ENCODE results near the gene MDM4.

The MDM4 gene

DNA sequence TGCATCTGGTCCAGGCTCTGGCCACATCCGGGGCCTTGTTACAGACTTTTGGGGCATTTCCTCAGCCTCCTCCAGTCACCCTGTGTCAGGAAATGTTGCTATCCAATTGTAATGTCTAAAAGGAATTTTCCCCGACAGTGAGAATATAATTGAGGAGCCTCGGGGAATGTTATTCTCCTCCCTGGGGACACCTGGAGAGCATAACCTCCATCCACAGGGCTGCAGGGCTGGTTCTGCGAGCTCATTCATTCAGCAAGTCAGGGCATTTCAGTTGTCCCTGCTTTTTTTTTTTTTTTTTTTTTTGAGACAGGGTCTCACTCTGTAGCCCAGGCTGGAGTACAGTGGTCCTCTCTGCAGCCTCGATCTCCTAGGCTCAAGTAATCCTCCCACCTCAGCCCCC, 72.6 kb downstream of the MDM4 start:
- Histone ChIP-seq H2AFZ (ENCODE audit: low read depth, low read length) (no peak overlapping the region), H3K4me1 (ENCODE audit: insufficient read depth, low read length) (peaks cover 3% of the 10 kb centered on the region), H3K27me3 (ENCODE audit: insufficient read depth, low read length) (no peaks in the 10 kb centered on the region), H3K36me3 (ENCODE audit: insufficient read depth, low read length) (no peaks in the 10 kb centered on the region), H3K9me3 (ENCODE audit: low read length) (no peaks in the 10 kb centered on the region), H3K4me3 (ENCODE audit: low read length) (no peak overlapping the region)

DNA sequence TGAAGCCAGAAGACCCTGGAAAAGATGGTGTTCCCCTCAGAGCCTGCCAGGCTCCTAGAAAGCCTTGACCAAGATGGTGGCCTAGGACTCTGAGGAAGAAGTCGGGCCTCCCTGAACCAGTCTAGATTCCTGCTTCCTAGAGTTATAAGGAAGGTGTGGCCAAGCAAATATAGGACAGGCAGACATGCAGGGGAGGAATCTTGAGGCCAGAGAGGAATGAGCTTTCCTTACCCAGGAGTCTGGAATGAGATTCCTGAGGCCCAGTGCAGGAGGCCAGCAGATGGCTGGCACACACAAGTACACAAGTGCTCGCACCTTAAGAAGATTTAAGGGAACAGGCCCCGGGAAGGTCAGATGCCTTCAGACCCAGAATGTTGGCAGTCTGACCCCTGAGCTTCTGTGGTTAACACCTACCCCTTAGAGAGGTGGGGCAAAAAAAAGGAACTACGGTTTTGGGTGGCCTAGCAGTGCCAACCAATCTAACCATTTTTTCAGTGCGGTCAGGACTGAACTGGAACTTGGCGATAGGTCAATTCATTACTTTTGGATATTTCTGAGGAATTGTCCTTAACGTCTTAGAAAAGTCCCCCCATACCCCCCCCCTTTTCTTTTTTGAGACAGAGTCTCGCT, 73.3 kb downstream of the MDM4 start:
- Histone ChIP-seq H2AFZ (ENCODE audit: low read depth, low read length) (no peak overlapping the region), H3K4me3 (ENCODE audit: low read length) (no peak overlapping the region), H3K9me3 (ENCODE audit: low read length) (no peaks in the 10 kb centered on the region), H3K4me1 (ENCODE audit: insufficient read depth, low read length) (peaks cover 3% of the 10 kb centered on the region), H3K36me3 (ENCODE audit: insufficient read depth, low read length) (no peaks in the 10 kb centered on the region), H3K27me3 (ENCODE audit: insufficient read depth, low read length) (no peaks in the 10 kb centered on the region)

DNA sequence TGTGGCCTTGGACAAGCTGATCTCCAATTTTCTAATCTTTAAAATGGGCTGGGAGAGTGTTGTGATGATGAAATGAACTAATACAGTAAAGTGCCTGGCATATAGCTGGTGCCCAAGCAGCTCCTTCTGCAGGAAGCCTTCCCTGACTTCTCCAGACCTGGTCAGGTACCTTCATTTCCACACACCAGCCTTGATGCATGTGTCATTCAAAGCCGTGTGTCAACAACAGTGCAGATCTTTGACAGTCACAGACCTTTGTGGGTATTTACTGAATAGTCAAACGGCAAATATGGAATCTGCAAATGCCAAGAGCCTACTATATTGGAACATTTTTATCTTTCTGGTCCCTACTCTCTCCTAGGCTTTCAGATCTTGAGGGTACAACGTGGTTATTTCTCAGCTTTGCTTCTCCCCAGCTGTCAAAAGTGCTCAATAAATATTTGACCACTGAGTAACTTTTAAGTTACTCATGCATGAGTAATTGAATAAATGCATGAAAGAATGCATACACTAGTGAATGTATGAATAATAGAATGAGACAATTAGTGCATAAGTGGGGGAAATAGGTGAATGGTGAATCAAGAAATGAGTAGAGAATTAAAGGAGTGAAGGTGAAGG, 75.4 kb downstream of the MDM4 start:
- H2AFZ ChIP-seq (ENCODE audit: low read depth, low read length) = no peak overlapping the region
- no peaks in the 10 kb centered on the region for H3K27me3 ChIP-seq (ENCODE audit: insufficient read depth, low read length)
- H3K36me3 ChIP-seq (ENCODE audit: insufficient read depth, low read length) = no peaks in the 10 kb centered on the region
- peaks cover 3% of the 10 kb centered on the region for H3K4me1 ChIP-seq (ENCODE audit: insufficient read depth, low read length)
- no peak overlapping the region for H3K4me3 ChIP-seq (ENCODE audit: low read length)
- no peaks in the 10 kb centered on the region for H3K9me3 ChIP-seq (ENCODE audit: low read length)

DNA sequence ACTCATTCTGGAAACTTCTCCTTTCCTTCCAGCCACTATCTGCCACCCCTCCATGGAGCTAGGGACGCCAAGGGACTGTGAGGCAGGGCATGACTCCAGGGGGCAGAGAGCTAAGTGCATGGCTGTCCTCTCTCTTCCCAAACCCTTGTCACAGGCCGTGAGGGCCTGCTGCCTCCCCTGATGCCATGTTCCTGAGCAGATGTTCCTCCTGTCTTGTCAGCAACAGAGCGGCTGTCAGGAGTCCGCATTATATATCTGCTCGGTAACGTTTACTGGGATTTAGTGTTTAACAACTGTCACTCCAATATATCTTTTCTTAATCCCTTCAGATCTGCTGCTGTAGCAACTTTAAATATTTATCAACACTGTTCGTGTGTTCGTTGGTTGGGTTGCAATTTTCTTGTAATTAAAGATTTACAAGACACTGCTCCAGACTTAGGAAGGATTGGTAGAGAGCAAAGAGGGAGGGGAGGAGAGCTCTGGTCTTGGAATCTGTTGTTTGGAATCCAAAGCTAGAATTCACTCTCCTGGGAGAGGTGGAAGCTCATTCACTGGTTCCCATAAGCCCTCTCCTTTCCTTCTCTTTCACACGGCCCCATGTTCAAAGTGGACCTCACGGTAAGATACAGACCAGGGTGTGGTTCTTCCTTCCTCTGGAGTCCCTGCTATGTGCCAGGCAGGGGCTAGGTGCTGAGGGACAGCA, 76.2 kb downstream of the MDM4 start:
- Histone ChIP-seq H3K36me3 (ENCODE audit: insufficient read depth, low read length) (no peaks in the 10 kb centered on the region), H2AFZ (ENCODE audit: low read depth, low read length) (no peak overlapping the region), H3K27me3 (ENCODE audit: insufficient read depth, low read length) (no peaks in the 10 kb centered on the region), H3K4me3 (ENCODE audit: low read length) (no peak overlapping the region), H3K9me3 (ENCODE audit: low read length) (no peaks in the 10 kb centered on the region), H3K4me1 (ENCODE audit: insufficient read depth, low read length) (peaks cover 3% of the 10 kb centered on the region)

DNA sequence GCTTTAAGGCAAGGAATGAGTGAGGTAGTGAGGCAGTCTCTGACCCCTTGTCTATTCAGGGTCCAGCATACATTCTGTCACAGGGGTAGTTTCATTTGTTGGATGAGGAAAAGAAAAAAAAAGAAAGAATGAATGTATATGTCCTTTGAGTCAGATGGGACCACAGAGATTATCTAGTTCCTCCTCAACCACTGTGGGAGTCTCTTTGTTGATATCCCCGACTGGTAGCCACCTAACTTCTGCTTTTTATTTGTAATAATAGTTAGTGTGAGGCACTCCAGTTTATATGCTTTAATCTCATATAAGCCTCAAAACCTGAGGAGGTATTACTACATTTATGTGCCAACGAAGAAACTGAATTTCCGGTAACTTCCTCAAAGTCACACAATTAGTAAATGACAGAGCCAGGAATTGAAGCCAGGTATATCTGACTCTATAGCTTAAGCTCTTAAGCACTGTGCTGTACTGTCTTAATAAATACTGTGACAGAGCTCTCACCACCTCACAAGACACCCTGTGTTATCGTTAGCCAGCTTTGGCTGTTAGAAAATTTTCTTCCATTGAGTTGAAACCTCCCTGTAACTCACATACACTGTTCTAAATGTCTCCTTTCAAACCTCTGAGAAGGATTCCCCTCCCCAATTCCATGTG, 82.2 kb downstream of the MDM4 start:
- peaks cover 2% of the 10 kb centered on the region for H3K27me3 ChIP-seq (ENCODE audit: insufficient read depth, low read length)
- no peaks in the 10 kb centered on the region for H3K9me3 ChIP-seq (ENCODE audit: low read length)
- no peaks in the 10 kb centered on the region for H3K36me3 ChIP-seq (ENCODE audit: insufficient read depth, low read length)
- no peak overlapping the region for H2AFZ ChIP-seq (ENCODE audit: low read depth, low read length)
- no peak overlapping the region for H3K4me3 ChIP-seq (ENCODE audit: low read length)
- H3K4me1 ChIP-seq (ENCODE audit: insufficient read depth, low read length) = no peaks in the 10 kb centered on the region

DNA sequence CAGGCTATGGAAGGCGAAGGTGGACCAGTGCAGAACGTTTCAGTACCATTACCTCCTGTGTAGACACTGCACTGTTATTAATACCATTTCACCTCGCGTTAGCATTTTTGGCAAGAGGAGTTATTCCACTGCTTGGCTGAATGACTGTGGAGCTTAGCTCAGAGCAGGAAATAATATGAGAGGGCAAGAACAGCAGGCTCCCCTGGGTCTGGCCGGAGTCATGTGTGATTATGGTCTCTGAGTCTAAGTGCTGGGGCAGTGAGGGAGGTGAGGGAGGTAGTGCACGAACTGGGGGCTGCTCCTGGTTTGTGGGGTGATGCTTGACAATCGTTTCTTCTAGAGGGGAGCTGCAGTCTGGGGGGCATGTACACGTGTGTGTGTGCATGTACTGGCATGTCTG, 82.9 kb downstream of the MDM4 start:
- Histone ChIP-seq H3K4me3 (ENCODE audit: low read length) (no peak overlapping the region), H3K4me1 (ENCODE audit: insufficient read depth, low read length) (no peaks in the 10 kb centered on the region), H3K9me3 (ENCODE audit: low read length) (no peaks in the 10 kb centered on the region), H3K36me3 (ENCODE audit: insufficient read depth, low read length) (no peaks in the 10 kb centered on the region), H2AFZ (ENCODE audit: low read depth, low read length) (no peak overlapping the region), H3K27me3 (ENCODE audit: insufficient read depth, low read length) (peaks cover 2% of the 10 kb centered on the region)

DNA sequence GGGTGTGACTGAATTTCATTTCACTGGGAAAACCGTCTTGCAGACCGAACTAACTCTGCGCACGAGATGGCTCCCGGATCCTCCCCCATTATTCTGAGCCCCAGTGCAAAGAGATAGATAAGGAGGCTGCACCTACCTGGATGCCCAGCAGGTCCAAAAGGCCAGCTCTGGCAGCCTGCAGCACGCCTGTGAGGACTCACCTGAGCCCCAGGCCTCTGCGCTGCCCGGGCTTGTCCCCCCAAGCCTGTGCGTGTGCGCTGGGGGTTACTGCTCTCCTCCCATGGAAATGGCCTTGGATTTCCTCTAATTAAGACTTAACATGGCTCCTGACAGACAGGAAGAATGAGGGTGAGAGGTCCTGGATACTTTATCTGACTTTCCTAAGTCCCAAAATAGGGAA, 83.4 kb downstream of the MDM4 start:
- Histone ChIP-seq H3K36me3 (ENCODE audit: insufficient read depth, low read length) (no peaks in the 10 kb centered on the region), H3K4me1 (ENCODE audit: insufficient read depth, low read length) (no peaks in the 10 kb centered on the region), H2AFZ (ENCODE audit: low read depth, low read length) (no peak overlapping the region), H3K27me3 (ENCODE audit: insufficient read depth, low read length) (peaks cover 2% of the 10 kb centered on the region), H3K4me3 (ENCODE audit: low read length) (no peak overlapping the region), H3K9me3 (ENCODE audit: low read length) (no peaks in the 10 kb centered on the region)

DNA sequence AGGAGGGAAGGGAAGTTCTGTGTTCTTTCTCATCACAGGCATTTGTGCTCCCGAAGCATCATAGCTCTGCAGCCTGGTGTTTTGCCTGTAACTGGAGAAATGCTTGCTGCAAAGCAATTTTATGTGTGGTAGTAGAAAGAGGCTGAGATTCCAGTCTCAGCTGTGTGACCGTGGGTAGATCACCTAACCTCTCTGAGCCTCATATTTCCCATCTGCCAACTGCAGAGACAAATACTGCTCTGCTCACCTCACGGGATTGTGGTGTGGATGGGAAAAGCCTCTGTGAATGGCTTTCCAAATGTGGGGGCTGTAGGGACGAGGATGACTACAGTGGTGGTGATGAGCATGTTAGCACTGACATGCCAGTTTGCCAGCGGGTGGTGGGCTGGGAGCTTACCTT, 84.0 kb downstream of the MDM4 start:
- Histone ChIP-seq H3K36me3 (ENCODE audit: insufficient read depth, low read length) (no peaks in the 10 kb centered on the region), H3K4me3 (ENCODE audit: low read length) (no peak overlapping the region), H2AFZ (ENCODE audit: low read depth, low read length) (no peak overlapping the region), H3K9me3 (ENCODE audit: low read length) (no peaks in the 10 kb centered on the region), H3K27me3 (ENCODE audit: insufficient read depth, low read length) (peaks cover 2% of the 10 kb centered on the region), H3K4me1 (ENCODE audit: insufficient read depth, low read length) (no peaks in the 10 kb centered on the region)

DNA sequence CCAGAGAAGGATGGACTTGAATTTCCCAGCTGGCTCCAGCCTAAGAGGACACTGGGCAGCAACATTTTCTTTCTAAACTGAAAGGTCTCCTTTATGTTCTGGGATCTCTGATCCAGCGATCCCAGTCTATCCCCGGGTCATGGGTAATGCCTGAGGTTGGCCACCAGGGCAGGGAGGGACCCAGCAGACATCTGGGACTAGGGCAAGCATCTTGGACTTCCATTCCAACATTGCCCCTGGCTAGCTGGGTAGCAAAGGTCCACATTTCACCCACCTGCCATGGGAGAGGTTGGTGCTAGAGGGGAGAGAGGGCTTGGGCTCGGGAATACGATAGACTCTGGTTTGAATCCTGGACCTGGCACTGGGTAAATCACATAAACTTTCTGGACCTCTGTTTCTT, 84.8 kb downstream of the MDM4 start:
- Histone ChIP-seq H3K9me3 (ENCODE audit: low read length) (no peaks in the 10 kb centered on the region), H2AFZ (ENCODE audit: low read depth, low read length) (no peak overlapping the region), H3K4me1 (ENCODE audit: insufficient read depth, low read length) (no peaks in the 10 kb centered on the region), H3K27me3 (ENCODE audit: insufficient read depth, low read length) (peaks cover 2% of the 10 kb centered on the region), H3K36me3 (ENCODE audit: insufficient read depth, low read length) (no peaks in the 10 kb centered on the region), H3K4me3 (ENCODE audit: low read length) (no peak overlapping the region)

DNA sequence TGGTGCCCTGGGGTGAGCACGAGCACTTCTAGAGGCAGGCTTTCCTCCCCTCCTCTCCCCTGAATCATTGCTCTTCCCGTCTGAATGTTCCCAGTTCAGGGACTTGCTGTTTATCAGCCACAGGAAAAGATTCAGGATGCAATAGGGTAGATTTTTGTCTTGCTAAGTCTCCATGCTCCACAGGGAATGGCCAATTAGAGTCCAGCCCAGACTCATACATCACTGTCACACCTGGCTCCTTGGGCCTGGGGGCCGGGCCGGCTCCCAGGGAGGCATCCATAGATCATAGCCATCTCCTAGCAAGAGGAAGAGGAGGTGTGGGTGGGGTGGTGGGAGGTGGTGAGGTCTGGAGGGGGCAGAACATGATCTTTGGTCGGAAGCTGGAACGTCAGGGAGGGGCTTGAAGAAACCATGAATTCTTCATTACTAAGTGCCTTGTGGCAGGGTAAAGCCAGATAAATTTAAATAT, 85.9 kb downstream of the MDM4 start:
- Histone ChIP-seq H3K4me1 (ENCODE audit: insufficient read depth, low read length) (no peaks in the 10 kb centered on the region), H3K27me3 (ENCODE audit: insufficient read depth, low read length) (peaks cover 2% of the 10 kb centered on the region), H3K36me3 (ENCODE audit: insufficient read depth, low read length) (no peaks in the 10 kb centered on the region), H3K4me3 (ENCODE audit: low read length) (no peak overlapping the region), H2AFZ (ENCODE audit: low read depth, low read length) (no peak overlapping the region), H3K9me3 (ENCODE audit: low read length) (no peaks in the 10 kb centered on the region)

DNA sequence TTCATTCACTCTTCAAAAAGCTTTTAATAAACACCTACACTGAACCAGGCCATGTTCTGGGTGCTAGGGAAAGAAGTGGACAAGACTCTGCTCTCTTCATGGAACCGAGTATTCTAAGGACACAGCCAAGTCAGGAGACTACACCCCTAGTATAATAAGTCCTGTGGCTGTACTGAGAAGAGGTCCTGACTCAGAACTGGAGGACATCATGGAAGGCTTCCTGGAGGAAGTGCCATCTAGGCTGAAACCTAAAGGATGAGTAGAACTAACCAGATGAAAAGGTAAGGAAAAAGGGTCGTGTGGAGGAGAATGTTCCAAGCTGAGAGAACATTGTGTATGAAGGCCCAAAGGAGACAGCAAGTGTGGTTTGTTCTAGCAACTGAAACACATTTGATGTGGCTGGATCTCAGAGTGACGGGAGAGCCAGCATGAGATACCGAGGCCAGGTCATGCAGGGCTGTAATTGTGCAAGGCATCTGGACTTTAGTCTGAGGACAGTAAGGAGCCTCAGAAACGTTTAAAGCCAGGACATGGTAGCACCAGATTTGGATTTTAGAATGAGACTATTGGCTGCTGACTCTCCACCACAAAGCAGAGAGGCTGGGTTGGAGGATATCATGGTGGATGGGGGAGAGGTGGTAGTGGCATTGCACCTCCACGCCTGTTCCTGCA, 86.8 kb downstream of the MDM4 start:
- Histone ChIP-seq H3K4me1 (ENCODE audit: insufficient read depth, low read length) (no peaks in the 10 kb centered on the region), H2AFZ (ENCODE audit: low read depth, low read length) (no peak overlapping the region), H3K27me3 (ENCODE audit: insufficient read depth, low read length) (peaks cover 2% of the 10 kb centered on the region), H3K36me3 (ENCODE audit: insufficient read depth, low read length) (no peaks in the 10 kb centered on the region), H3K9me3 (ENCODE audit: low read length) (no peaks in the 10 kb centered on the region), H3K4me3 (ENCODE audit: low read length) (no peak overlapping the region)

DNA sequence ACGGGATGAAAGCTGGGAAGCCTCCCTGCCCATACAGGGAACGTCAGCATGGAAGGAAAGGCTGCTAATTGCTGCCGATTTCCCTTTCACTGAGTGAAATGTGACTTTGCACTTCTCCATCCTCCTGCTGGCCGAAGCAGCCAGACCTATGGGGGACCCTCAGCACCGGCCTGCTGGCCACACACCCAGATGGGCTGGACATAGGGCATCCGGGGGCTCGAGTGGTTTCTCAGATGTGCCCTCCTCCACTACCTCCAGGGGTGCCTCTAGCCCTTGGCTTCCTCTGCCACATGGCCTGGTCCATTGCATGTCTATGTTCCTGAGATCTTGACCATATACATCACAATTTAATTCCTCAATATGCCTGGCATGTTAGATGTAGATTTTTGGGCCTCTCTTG, 89.6 kb downstream of the MDM4 start:
- Histone ChIP-seq H3K9me3 (ENCODE audit: low read length) (no peaks in the 10 kb centered on the region), H3K27me3 (ENCODE audit: insufficient read depth, low read length) (peaks cover 2% of the 10 kb centered on the region), H3K4me3 (ENCODE audit: low read length) (no peak overlapping the region), H3K36me3 (ENCODE audit: insufficient read depth, low read length) (no peaks in the 10 kb centered on the region), H2AFZ (ENCODE audit: low read depth, low read length) (no peak overlapping the region), H3K4me1 (ENCODE audit: insufficient read depth, low read length) (peaks cover 4% of the 10 kb centered on the region)
